Measurements from ENCODE around the gene CCNB1.

Gene CCNB1

DNA sequence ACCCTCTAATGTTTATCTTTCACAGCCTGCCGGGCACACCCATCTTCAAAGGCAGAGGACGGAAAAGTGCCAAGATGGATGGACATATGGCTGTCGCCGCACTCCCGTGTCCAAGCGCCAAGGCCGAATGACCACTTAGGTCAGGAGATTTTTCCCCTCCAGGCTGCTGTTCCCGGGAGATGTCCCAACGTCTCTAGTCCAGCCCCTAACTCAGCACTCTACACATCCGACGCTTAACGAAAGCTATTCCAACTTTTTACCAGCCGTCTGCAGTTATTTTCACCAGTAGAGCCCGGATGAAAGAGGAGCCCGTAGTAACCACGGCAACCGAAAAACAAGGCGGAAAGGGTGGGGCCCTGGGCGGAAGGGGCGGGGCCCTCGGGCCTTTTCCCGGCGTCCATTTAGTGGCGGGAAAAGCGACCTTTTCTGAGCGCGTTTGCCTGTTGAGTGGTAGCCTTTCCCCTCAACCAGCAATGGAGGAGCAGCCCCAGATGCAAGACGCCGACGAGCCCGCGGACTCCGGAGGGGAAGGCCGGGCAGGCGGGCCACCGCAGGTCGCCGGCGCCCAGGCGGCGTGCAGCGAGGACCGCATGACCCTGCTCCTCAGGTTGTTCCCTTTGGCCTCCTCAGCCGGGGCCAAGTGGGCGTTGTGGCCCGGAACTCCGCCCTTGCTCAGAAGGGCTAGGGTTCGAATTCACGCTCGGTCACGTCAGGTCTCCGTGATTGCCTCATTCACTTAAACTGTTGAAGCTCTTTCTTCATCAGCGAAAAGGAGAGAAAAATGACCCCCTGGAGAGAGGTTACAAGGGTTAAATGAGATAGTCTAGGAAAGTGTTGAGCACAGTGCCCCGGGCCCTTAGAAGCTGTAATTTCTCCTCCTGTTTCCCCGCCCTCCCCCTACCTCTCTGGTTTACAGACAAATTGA is 22.5 kb downstream of the CCNB1 start, which contains the start of gene CENPH (continued):
- TF ChIP-seq ZNF624 (tag by site-specific recombination; IDR thresholded peaks at IDR 0.05) (no peak), ZNF677 (tag by site-specific recombination; IDR thresholded peaks at IDR 0.05) (no peak), ZNF626 (tag by site-specific recombination; IDR thresholded peaks at IDR 0.05) (no peak), ZNF544 (tag by site-specific recombination; IDR thresholded peaks at IDR 0.05) (no peak), ZNF530 (tag by site-specific recombination; IDR thresholded peaks at IDR 0.05; ENCODE audit: low read depth) (no peak), ZNF121 (tag by site-specific recombination; IDR thresholded peaks at IDR 0.05) (peak; percentile 94), SCRT2 (tag by site-specific recombination; IDR thresholded peaks at IDR 0.05) (peak; percentile 100), HIC1 (tag by site-specific recombination; IDR thresholded peaks at IDR 0.05) (no peak), ZNF133 (tag by site-specific recombination; IDR thresholded peaks at IDR 0.05) (no peak), GLI2 (tag by site-specific recombination; IDR thresholded peaks at IDR 0.05; ENCODE audit: borderline replicate concordance, low read depth) (no peak), ZNF37A (tag by site-specific recombination; IDR thresholded peaks at IDR 0.05) (no peak), IKZF3 (tag by site-specific recombination; IDR thresholded peaks at IDR 0.05) (peak; percentile 46; the same call in 1 of the 2 replicates), ZNF174 (tag by site-specific recombination; IDR thresholded peaks at IDR 0.05) (no peak), ZNF558 (tag by site-specific recombination; IDR thresholded peaks at IDR 0.05) (no peak), KLF17 (tag by site-specific recombination; IDR thresholded peaks at IDR 0.05) (peak; percentile 66), ZBTB7A (tag by site-specific recombination; IDR thresholded peaks at IDR 0.05; ENCODE audit: low read depth) (no peak), ZNF16 (tag by site-specific recombination; IDR thresholded peaks at IDR 0.05; ENCODE audit: low read depth) (no peak), ZNF473 (tag by site-specific recombination; IDR thresholded peaks at IDR 0.05) (no peak), RBAK (tag by site-specific recombination; IDR thresholded peaks at IDR 0.05) (no peak), ZNF394 (tag by site-specific recombination; IDR thresholded peaks at IDR 0.05; ENCODE audit: borderline replicate concordance) (peak; percentile 54; the same call in 1 of the 2 replicates), ZNF223 (tag by site-specific recombination; IDR thresholded peaks at IDR 0.05) (no peak), ZNF423 (tag by site-specific recombination; IDR thresholded peaks at IDR 0.05) (peak; percentile 27; the same call in 1 of the 2 replicates), ZBTB1 (tag by site-specific recombination; IDR thresholded peaks at IDR 0.05) (no peak), ZNF324 (tag by site-specific recombination; IDR thresholded peaks at IDR 0.05) (peak; percentile 21; the same call in 1 of the 2 replicates), MZF1 (tag by site-specific recombination; IDR thresholded peaks at IDR 0.05; ENCODE audit: borderline replicate concordance) (no peak), ZNF18 (tag by site-specific recombination; IDR thresholded peaks at IDR 0.05) (no peak), KLF1 (tag by site-specific recombination; IDR thresholded peaks at IDR 0.05) (peak; percentile 80), ZNF555 (tag by site-specific recombination; conservative IDR thresholded peaks at IDR 0.05) (no peak), YY2 (tag by site-specific recombination; IDR thresholded peaks at IDR 0.05) (peak; percentile 59)
- TF ChIP-seq, protein P1, sequence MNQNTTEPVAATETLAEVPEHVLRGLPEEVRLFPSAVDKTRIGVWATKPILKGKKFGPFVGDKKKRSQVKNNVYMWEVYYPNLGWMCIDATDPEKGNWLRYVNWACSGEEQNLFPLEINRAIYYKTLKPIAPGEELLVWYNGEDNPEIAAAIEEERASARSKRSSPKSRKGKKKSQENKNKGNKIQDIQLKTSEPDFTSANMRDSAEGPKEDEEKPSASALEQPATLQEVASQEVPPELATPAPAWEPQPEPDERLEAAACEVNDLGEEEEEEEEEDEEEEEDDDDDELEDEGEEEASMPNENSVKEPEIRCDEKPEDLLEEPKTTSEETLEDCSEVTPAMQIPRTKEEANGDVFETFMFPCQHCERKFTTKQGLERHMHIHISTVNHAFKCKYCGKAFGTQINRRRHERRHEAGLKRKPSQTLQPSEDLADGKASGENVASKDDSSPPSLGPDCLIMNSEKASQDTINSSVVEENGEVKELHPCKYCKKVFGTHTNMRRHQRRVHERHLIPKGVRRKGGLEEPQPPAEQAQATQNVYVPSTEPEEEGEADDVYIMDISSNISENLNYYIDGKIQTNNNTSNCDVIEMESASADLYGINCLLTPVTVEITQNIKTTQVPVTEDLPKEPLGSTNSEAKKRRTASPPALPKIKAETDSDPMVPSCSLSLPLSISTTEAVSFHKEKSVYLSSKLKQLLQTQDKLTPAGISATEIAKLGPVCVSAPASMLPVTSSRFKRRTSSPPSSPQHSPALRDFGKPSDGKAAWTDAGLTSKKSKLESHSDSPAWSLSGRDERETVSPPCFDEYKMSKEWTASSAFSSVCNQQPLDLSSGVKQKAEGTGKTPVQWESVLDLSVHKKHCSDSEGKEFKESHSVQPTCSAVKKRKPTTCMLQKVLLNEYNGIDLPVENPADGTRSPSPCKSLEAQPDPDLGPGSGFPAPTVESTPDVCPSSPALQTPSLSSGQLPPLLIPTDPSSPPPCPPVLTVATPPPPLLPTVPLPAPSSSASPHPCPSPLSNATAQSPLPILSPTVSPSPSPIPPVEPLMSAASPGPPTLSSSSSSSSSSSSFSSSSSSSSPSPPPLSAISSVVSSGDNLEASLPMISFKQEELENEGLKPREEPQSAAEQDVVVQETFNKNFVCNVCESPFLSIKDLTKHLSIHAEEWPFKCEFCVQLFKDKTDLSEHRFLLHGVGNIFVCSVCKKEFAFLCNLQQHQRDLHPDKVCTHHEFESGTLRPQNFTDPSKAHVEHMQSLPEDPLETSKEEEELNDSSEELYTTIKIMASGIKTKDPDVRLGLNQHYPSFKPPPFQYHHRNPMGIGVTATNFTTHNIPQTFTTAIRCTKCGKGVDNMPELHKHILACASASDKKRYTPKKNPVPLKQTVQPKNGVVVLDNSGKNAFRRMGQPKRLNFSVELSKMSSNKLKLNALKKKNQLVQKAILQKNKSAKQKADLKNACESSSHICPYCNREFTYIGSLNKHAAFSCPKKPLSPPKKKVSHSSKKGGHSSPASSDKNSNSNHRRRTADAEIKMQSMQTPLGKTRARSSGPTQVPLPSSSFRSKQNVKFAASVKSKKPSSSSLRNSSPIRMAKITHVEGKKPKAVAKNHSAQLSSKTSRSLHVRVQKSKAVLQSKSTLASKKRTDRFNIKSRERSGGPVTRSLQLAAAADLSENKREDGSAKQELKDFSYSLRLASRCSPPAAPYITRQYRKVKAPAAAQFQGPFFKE (tag by site-specific recombination; IDR thresholded peaks at IDR 0.05; ENCODE audit: borderline replicate concordance), result no peak

Data from HEK293 (cell line).